NCI-H2107 treated with DMSO at 0.1 percent for 48 hours (cell line): ENCODE measurements around the gene MMP26.
"Not testable (repeated sequence)": the region's sequence is repeated elsewhere in the genome, so short reads cannot be mapped to it uniquely, and the experiment has no call there.

ENCODE experiments used
- DNase-seq: peaks from one replicate; lab custom pipeline; 2025; ENCODE audit not compliant: unreplicated experiment; lab: John Stamatoyannopoulos, UW

The MMP26 gene

GRCh38 chr11:4722616-4723534 is 18.3 kb downstream of the MMP26 start:
- not testable (repeated sequence) for DNase-seq

GRCh38 chr11:4727171-4727570 is 22.6 kb downstream of the MMP26 start:
- DNase-seq = no peak

GRCh38 chr11:4740735-4741134 is 36.2 kb downstream of the MMP26 start:
- no peak for DNase-seq

GRCh38 chr11:4748438-4748837 is 43.9 kb downstream of the MMP26 start:
- DNase-seq = no peak

- no peak for DNase-seq
These were observed 46.6 kb downstream of the MMP26 start for GRCh38 chr11:4751201-4751600.
